IPS-18a (cell line): ENCODE data around the gene PHACTR1.

Experiments
- H3K27ac ChIP-seq: one replicate; pipeline ENCODE4 v1.5.1; 2013; ENCODE audit warnings: low read length
- H3K27me3 ChIP-seq: one replicate; pipeline ENCODE4 v1.6.1; 2013; ENCODE audit warnings: mild to moderate bottlenecking, low read length; ENCODE audit not compliant: control insufficient read depth, insufficient read depth
- H3K36me3 ChIP-seq: one replicate; pipeline ENCODE4 v1.6.1; 2013; ENCODE audit warnings: low read depth, low read length; ENCODE audit not compliant: control insufficient read depth
- H3K4me1 ChIP-seq: one replicate; pipeline ENCODE4 v1.6.1; 2013; ENCODE audit warnings: low read depth, low read length; ENCODE audit not compliant: control insufficient read depth
- H3K4me3 ChIP-seq: one replicate; pipeline ENCODE4 v1.5.1; 2013; ENCODE audit warnings: low read length
- H3K9ac ChIP-seq: one replicate; pipeline ENCODE4 v1.6.1; 2013; ENCODE audit warnings: mild to moderate bottlenecking, low read length, moderate library complexity
- H3K9me3 ChIP-seq: one replicate; pipeline ENCODE4 v1.6.1; 2013; ENCODE audit warnings: low read depth, low read length; ENCODE audit not compliant: control insufficient read depth

Gene PHACTR1

DNA sequence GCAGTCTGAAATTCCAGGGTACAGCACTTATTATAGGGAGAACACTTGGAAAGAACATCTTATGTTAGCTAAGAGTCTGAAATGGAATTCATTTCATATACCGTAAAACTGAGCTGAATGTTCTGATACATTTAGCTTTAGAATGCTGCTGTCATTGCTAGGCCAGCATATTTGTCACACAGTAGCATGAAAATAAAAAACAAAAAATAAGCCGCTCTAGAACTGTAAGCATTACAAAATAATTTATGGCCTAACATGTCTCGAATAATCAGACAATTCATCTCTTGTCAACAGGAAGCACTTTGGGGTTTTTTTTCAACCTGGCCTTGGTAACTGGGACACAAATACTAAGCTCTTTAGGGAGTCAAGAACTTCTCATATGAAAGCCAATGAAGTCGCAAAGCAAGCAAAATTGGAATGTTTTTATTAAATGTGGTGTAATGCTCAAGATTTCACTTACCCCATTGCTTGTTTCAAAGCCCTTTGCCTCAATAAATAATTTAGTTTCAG is 115.7 kb downstream of the PHACTR1 start:
- no peaks in the 10 kb centered on the region for H3K9me3 ChIP-seq
- H3K4me3 ChIP-seq = no peak overlapping the region
- no peak overlapping the region for H3K9ac ChIP-seq
- H3K4me1 ChIP-seq = no peaks in the 10 kb centered on the region
- no peaks in the 10 kb centered on the region for H3K36me3 ChIP-seq
- H3K27ac ChIP-seq = no peak overlapping the region
- H3K27me3 ChIP-seq = no peaks in the 10 kb centered on the region

DNA sequence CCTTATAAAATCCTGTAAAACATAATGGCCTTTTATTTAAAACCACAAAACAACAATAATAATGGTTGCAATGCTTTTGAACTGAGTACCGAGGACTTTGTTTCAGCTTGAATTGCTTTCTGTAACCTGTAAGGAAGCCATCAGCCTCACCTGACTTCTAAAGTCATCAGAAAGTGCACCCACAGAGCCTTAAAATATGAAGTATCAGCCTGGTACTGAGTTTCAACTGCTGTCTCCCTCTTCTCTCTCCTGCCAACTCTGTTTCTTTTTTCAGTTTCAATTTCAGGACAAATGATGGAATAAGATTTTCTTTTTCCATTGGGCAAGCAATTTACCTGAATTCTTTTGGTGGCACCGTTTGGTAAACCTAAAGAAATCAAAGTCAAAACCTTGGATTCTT is 119.4 kb downstream of the PHACTR1 start:
- Histone ChIP-seq H3K4me3 (no peak overlapping the region), H3K9me3 (no peaks in the 10 kb centered on the region), H3K4me1 (peaks cover 2% of the 10 kb centered on the region), H3K9ac (no peak overlapping the region), H3K27me3 (no peaks in the 10 kb centered on the region), H3K36me3 (no peaks in the 10 kb centered on the region), H3K27ac (no peak overlapping the region)

DNA sequence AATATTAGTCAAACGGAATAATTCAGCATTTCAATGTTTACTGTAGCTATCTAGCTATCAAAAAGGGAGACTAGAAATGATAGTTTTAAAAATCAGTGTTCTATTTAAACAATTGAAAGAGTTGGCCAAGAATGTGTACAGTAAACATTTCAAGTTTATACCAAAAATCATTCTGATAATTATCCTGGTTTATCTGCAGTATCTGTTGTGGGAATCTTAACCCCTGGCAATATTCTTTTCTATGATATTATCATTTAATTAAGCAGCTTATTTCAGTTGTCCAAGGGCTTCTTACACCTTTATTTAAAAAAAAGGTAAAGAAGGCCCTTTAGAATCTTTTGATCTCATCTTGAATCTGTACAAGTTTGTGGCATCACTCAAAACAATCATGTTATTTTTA is 125.1 kb downstream of the PHACTR1 start:
- Histone ChIP-seq H3K9ac (no peak overlapping the region), H3K4me1 (peaks cover 14% of the 10 kb centered on the region), H3K4me3 (no peak overlapping the region), H3K27me3 (no peaks in the 10 kb centered on the region), H3K27ac (no peak overlapping the region), H3K9me3 (no peaks in the 10 kb centered on the region), H3K36me3 (no peaks in the 10 kb centered on the region)

DNA sequence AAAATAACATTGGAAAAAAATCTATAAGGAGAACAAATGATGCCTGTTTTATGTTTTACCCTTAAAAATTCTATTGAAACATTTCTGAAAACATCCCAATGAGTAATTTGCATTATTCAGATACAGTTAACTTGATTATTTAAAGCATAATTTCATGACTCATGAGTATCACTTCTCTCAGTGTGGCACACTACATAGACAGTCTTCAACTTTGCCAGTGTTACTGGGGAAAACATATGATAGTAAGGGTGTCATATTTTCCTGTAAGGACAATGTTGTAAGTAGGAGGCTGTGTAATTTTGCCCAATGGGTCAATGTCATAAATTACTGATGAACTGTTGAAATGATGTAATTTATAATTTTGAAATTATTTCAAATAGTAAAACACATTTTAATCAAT is 125.5 kb downstream of the PHACTR1 start:
- Histone ChIP-seq H3K36me3 (no peaks in the 10 kb centered on the region), H3K27me3 (no peaks in the 10 kb centered on the region), H3K4me1 (peaks cover 14% of the 10 kb centered on the region), H3K27ac (no peak overlapping the region), H3K4me3 (no peak overlapping the region), H3K9ac (no peak overlapping the region), H3K9me3 (no peaks in the 10 kb centered on the region)

DNA sequence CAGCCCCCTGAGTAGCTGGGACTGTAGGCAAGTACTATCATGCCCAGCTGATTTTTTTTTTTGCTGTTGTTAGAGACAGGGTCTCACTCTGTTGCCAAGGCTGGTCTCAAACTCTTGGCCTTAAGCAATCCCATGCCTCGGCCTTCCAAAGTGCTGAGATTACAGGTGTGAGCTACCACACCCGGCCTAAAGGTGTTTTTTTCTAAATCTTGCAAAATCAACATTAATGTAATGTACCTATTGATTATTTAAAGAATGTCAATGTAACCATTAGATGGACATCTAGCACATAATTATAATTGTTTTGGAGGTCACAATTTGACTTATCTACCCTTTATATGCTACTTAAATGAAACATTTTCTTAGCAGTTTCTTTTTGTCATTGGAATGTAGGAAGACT is 126.1 kb downstream of the PHACTR1 start:
- no peak overlapping the region for H3K4me3 ChIP-seq
- H3K27me3 ChIP-seq = no peaks in the 10 kb centered on the region
- H3K27ac ChIP-seq = no peak overlapping the region
- no peak overlapping the region for H3K9ac ChIP-seq
- H3K4me1 ChIP-seq = peaks cover 14% of the 10 kb centered on the region
- no peaks in the 10 kb centered on the region for H3K9me3 ChIP-seq
- no peaks in the 10 kb centered on the region for H3K36me3 ChIP-seq

DNA sequence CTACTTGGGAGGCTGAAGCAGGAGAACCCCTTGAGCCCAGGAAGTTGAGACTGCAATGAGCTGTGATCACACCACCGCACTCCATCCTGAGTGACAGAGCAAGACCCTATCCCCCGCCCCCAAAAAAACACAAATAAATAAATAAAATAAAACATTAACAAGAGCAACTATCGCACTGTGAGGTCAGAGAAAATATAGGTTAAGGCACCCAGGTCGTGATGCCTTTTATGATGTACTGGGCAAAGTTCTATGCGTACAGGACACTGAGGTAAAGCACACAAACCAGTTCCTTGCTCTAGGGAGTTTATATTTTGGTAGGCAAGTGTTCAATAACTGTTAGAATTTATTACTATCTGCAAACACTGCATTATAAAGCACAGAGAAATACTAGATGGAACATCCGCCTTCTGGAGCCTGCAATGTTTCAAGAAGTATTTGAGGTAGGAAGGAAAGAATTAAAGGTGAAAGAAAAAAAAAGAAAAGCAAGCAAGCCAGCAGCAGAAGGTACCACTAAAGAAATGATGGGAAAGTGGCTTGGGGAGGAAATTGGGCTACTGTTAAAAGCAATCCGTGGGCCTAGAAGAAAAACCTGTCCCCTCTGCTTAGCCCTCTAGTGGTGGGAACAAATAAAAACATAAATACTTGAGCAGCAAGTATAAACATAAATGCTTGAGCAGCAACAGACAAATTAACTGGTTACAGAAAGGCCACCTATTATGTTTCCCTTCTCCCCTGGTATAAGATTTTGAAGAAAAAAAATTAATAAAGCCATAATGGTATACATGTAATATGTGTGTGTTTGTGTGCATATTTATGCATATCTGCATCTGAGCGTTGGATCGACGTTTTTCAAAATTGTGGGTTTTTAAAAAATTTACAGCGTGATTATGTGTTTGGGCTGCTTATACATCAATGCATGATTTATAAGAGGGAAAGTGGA is 128.0 kb downstream of the PHACTR1 start:
- H3K4me1 ChIP-seq = peaks cover 26% of the 10 kb centered on the region
- H3K9me3 ChIP-seq = no peaks in the 10 kb centered on the region
- H3K36me3 ChIP-seq = no peaks in the 10 kb centered on the region
- no peak overlapping the region for H3K4me3 ChIP-seq
- H3K27me3 ChIP-seq = no peaks in the 10 kb centered on the region
- H3K9ac ChIP-seq = no peak overlapping the region
- no peak overlapping the region for H3K27ac ChIP-seq

DNA sequence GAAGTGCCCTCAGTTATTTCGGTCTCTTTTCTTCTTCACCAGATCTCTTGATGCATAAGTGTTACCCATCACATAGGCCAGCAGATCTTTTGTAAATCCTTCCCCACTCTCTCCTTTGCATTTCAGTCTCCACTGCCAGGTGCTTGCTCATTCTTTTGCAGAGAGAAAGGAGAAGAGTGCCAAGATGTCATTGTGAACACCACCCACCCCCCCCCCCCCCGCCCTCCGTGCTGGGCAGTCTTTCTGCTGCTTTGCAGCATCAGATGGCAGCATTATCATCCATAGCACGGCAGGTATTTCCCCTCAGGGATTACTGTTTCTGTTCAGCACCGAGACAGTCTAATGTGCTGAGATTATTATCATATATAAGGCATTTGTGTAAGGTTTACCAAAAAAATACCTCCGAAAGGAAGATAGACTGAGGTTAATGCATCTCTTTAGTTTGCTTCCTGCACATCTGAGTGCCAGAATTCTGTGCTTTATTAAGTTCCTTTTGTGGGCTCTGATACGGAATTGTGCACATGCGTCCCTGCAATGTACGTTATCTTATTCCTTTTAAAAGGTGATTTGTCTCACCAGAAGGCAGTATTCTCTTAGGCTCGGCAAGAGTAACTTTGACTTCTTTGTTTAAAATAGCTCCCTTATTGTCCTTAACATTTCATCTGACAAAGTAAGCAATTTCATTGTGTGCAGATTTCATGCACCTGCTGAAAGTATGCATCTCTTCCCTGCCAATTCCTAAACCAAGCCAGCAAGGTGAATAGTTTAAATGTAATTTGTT is 128.8 kb downstream of the PHACTR1 start:
- H3K36me3 ChIP-seq = no peaks in the 10 kb centered on the region

DNA sequence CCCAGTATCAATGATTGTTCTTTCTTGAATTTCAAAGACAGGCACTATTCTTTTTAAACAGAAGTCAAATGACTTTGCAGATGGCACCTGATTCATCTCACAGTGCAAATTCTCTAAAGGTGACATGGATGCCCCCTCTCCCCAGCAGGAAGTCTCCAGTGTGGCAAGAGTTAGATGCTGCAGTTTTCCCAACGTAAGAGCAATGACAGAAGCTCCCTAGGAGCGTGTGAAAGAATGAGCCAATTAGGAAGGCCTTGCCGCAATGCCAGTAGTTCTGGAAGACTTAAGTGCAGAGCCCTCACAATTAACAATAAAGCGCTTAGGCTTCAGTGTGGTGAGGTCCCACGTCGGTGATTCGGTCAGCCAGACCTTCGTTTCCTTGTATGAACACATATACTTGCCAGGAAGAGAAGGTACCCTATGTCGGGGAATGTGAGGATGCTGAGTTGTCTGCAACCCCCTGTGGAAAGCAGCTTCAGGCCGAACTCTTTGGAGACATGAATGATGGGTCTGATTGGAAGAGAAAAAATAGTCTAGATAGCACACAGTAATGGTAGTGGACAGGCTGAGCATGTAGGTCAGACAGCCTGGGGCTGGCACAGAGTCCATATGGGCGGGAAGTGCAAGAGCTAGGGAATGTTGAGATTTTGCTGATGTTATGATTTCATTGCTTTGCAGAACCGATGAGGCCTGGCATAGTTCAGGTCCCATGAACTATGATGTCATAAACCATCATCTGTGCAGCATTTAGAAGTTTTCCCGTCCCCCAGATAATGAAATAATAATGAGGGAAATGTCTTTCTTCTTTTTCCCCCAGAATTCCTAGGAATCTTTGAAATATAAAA is 132.6 kb downstream of the PHACTR1 start:
- Histone ChIP-seq H3K9me3 (no peaks in the 10 kb centered on the region), H3K27me3 (no peaks in the 10 kb centered on the region), H3K9ac (no peak overlapping the region), H3K4me3 (no peak overlapping the region), H3K27ac (no peak overlapping the region), H3K4me1 (peaks cover 34% of the 10 kb centered on the region), H3K36me3 (no peaks in the 10 kb centered on the region)

More for the DNA sequence above, 128.8 kb downstream of the PHACTR1 start:
- Histone ChIP-seq H3K4me3 (no peak overlapping the region), H3K27me3 (no peaks in the 10 kb centered on the region), H3K4me1 (peaks cover 27% of the 10 kb centered on the region), H3K9ac (no peak overlapping the region), H3K9me3 (no peaks in the 10 kb centered on the region), H3K27ac (no peak overlapping the region)

DNA sequence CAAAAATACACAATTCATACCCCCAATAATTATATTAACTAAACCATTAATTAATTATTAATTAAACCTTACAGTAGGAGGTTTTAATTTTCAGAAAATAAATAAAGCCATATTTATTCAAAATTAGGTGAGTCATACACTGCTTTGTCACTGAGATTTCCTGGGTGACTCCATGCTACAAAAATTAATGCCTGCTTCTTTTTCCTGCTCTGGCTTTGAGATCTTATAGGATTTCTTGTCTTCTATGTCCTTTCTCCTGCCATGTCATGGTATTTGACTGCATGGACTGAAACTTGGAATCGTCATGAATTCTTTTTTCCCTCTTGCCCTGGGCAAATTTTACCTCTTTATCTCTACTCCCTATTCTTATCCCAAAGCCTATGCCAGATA is 133.2 kb downstream of the PHACTR1 start:
- Histone ChIP-seq H3K9ac (no peak overlapping the region), H3K27ac (no peak overlapping the region), H3K36me3 (no peaks in the 10 kb centered on the region), H3K9me3 (no peaks in the 10 kb centered on the region), H3K4me1 (peaks cover 32% of the 10 kb centered on the region), H3K4me3 (no peak overlapping the region), H3K27me3 (no peaks in the 10 kb centered on the region)

DNA sequence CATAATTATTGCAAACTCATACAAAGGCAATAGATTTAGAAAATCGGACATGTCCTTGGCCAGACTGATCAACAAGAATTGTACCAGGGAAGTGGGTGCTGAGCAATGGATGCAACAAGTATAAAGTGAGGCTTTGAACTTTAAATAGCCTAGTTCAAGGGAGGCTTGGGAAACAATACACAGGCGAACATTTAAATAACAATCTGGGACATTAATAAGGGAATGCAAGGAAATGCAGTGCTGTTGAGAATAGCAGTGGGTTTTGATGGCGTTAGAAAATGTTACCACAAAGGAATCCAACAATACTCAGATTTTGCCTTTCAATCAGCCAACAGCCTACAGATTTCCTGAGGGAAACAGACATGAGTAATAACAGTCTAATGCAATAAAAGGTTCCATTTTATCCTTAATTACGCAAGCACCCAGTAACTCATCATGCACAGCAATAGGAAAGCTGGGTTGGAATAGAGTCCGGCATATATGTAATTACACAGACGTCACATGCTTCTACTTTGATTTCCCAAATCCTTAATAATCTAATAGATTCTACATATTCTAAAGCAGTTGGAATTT is 134.6 kb downstream of the PHACTR1 start:
- no peak overlapping the region for H3K27ac ChIP-seq
- no peaks in the 10 kb centered on the region for H3K27me3 ChIP-seq
- no peak overlapping the region for H3K4me3 ChIP-seq
- H3K4me1 ChIP-seq = peaks cover 22% of the 10 kb centered on the region
- H3K9ac ChIP-seq = no peak overlapping the region
- H3K36me3 ChIP-seq = no peaks in the 10 kb centered on the region
- no peaks in the 10 kb centered on the region for H3K9me3 ChIP-seq

DNA sequence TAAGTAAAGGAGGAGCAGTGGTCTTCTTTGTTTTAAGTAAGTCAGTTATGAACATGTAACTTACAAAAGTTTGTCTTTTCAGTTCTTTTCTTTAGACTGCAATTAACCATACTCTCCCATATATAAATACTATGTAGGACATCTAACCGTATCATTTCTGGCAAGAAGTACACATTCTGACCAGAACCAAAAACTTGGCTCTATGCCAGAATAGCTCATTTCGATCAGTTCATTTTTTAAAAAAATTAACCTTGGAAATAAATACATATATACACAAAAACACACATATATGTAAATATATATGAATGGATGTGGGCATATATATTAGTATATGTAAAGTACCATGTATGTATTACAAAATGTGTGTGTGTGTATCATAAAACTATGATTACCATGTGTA is 145.0 kb downstream of the PHACTR1 start:
- Histone ChIP-seq H3K4me3 (no peak overlapping the region), H3K27me3 (no peaks in the 10 kb centered on the region), H3K9me3 (no peaks in the 10 kb centered on the region), H3K36me3 (no peaks in the 10 kb centered on the region), H3K4me1 (peaks cover 12% of the 10 kb centered on the region), H3K27ac (no peak overlapping the region), H3K9ac (no peak overlapping the region)
